ENCODE measurements around the gene PTAR1. TPM values are rescaled to one million over a fixed set of nuclear protein-coding genes. Genes with fewer than 3 reads are reported as not detected.

Gene PTAR1
- total RNA-seq, 4 donors from 2014 or later, result 63.3 to 90.9 (median 68.4) TPM

- Histone ChIP-seq H3K27ac (no peak overlapping the region), H3K36me3 (no peaks in the 10 kb centered on the region), H3K9me3 (no peaks in the 10 kb centered on the region), H3K4me3 (no peak overlapping the region), H3K27me3 (no peaks in the 10 kb centered on the region), H3K4me1 (no peaks in the 10 kb centered on the region)
- no peak for DNase-seq (ENCODE audit: low spot score in 2 of 2)
- TF ChIP-seq CTCF (IDR thresholded peaks at IDR 0.05), result no peak
- no peak for TF ChIP-seq EP300 (IDR thresholded peaks at IDR 0.05)
- TF ChIP-seq POLR2A (IDR thresholded peaks at IDR 0.05), result no peak
- 57 to 63% methylated on average over 2 of the region's 2 CpGs for WGBS, 2 donors
Observed at GRCh38 chr9:69660304-69660703, 99.5 kb downstream of the PTAR1 start.

Other genes with a start within 250 kb of the PTAR1 start
- 10 to 100 TPM in 2 of 4 donors, 1 to 10 TPM in 2; 8.4 to 14.4 (median 9.8) TPM for gene APBA1, start 87.6 kb downstream of the PTAR1 start, total RNA-seq
- not detected for gene CFAP95, start 60.8 kb upstream of the PTAR1 start, total RNA-seq

Data from tibial nerve (tissue), 4 donors.